Measurements from ENCODE around the gene RNF26.
A peak's percentile ranks its signal among the peaks of the same experiment; 100 is the strongest.

Gene RNF26

GRCh38 chr11:119373059-119373920 is 39.0 kb downstream of the RNF26 start:
- TF ChIP-seq, protein P1, sequence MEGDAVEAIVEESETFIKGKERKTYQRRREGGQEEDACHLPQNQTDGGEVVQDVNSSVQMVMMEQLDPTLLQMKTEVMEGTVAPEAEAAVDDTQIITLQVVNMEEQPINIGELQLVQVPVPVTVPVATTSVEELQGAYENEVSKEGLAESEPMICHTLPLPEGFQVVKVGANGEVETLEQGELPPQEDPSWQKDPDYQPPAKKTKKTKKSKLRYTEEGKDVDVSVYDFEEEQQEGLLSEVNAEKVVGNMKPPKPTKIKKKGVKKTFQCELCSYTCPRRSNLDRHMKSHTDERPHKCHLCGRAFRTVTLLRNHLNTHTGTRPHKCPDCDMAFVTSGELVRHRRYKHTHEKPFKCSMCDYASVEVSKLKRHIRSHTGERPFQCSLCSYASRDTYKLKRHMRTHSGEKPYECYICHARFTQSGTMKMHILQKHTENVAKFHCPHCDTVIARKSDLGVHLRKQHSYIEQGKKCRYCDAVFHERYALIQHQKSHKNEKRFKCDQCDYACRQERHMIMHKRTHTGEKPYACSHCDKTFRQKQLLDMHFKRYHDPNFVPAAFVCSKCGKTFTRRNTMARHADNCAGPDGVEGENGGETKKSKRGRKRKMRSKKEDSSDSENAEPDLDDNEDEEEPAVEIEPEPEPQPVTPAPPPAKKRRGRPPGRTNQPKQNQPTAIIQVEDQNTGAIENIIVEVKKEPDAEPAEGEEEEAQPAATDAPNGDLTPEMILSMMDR (conservative IDR thresholded peaks at IDR 0.05; ENCODE audit: low read length) = no peak
- no peak overlapping the region for H3K4me3 ChIP-seq (ENCODE audit: low read length)
- no peak for DNase-seq (ENCODE audit: low read depth)

DNA sequence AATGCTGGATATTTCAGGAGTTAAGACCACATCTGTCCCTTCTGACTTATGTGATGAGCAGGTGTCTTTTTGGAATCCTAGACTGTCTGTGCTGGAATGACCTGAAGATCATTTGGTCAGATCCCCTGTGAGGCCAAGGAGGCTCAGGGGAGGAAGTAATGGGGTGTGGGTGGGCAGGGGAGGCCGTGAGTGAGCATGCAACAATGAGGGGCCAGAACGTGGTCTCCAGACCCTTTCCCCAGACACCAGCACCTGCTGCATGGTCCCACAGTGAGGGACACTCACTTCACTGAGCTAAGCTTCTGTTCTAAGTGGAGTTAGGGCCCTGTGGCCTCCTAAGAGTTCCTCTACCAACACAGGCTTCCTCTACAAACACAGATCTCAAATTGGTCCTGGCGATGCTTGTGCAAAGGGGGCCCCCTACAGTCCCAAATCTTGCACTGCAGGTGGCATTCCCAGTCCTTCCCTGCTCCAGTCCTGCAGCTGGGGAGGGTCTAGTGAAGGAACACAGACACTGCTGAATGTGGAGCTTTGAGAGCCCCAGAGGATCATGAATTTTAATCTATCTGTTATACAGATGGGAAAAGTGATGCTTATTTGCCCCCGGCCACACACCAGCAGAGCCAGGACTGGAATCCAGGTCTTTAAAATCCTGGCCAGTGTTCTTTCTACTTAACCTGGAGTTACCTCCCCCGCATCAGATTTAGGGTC is 39.7 kb downstream of the RNF26 start:
- no peak overlapping the region for H3K4me3 ChIP-seq (ENCODE audit: low read length)
- TF ChIP-seq, protein P1 (conservative IDR thresholded peaks at IDR 0.05; ENCODE audit: low read length) = peak; percentile 96
- peak; percentile 72 for DNase-seq (ENCODE audit: low read depth)

DNA sequence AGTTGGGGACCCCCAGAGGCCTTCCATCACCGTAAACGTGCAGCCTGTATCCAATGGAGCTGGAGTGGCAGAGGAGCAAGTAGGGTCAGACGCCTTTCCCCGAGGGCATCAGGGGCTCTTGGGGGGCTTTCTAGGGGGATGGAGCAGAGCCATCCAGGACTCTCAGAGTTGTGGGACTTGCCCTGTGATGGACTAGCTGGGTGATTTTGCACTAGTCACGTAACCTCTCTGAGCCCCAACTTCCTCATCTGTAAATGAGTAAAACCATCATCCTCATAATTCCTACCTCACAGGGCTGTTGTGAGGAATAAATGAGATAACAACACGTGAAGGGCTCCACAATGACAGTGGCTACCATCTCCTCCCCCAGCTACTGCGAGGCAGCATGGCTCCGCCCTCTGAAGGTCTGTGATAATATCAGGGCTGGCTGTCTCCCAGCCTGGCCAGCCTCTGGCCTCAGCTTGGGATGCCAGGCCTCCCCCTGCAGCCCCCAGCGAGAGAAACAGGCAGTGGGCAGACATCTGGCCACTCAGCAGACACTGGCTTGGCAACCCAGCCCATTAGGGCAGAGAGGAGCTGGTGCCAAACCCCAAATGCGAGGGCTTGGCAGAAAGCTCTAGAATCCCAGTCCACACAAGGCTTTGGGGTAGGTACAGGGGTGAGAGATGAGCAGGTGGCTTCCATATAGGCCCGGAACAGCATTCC is 40.5 kb downstream of the RNF26 start:
- TF ChIP-seq, protein P1 (conservative IDR thresholded peaks at IDR 0.05; ENCODE audit: low read length) = no peak
- no peak for DNase-seq (ENCODE audit: low read depth)
- H3K4me3 ChIP-seq (ENCODE audit: low read length) = no peak overlapping the region

DNA sequence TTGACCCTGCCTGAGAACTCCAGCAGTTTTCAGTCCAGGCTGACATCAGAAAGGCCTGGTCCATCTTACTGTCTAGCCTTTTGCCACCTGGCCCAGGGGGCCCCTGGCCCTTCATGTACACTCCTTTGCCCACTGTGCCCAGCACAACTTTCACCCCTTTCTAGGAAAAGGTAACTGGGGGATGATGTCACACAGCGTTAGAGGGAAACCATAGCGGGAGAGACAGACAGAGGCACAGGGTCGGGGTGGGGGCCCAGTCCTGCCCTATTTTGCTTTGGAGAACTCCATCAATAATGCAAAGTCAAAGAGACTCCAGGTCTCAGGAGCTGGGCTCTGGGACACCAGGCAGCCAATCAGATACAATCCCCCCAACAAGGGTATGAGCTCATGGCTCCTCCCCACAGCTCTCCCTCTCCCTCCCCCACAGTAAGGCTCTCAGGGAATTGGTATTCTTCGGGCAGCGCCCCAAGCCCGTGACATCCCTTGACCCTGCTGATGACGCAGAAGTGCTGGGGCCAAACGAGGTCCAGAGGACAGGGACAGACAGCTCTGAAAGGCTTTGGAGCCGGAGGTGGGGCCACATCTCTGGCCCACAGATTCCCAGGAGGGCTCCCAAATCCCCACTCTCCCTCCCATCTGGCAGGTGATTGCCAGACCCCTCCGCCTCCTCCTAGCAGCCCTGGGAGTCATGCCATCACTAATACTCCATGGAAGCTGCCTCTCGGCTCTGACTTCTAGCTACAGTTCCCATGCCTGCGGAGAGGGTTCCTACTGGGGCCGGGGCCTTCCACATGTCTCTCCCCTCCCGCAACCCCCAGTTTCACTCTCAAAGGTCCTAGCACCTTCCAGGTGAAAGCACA is 41.2 kb downstream of the RNF26 start:
- TF ChIP-seq, protein P1 (conservative IDR thresholded peaks at IDR 0.05; ENCODE audit: low read length) = no peak
- H3K4me3 ChIP-seq (ENCODE audit: low read length) = no peak overlapping the region
- peak; percentile 60 for DNase-seq (ENCODE audit: low read depth)

- TF ChIP-seq, protein P1 (conservative IDR thresholded peaks at IDR 0.05; ENCODE audit: low read length) = no peak
- no peak for DNase-seq (ENCODE audit: low read depth)
These were observed 42.0 kb downstream of the RNF26 start for GRCh38 chr11:119376197-119376847.

More at GRCh38 chr11:119376197-119376847, 42.0 kb downstream of the RNF26 start:
- no peak overlapping the region for H3K4me3 ChIP-seq (ENCODE audit: low read length)
